ENCODE measurements around the gene C2orf76.
"Not testable (repeated sequence)": the region's sequence is repeated elsewhere in the genome, so short reads cannot be mapped to it uniquely, and the experiment has no call there.

Gene C2orf76

DNA sequence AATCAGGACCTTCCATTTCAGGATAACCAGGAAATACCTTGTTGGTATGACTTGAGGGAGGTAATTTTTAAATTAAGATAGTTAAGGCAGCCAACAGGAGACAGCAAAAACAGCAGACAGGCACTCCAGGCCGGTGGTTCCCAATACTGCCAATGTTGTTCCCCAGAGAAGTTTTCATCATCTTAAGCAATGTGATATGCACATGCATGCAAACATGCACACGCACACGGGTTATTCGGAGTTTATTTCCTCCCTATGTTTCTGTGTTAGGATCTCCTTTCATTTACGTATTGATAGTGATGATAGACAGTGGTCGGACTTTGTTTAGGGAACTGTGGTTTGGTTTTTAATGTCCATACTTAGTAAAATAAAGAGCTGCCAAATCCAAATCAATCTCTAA, 87.7 kb downstream of the C2orf76 start:
- Histone ChIP-seq H3F3A (ENCODE audit: insufficient read depth, low read length) (no peaks in the 10 kb centered on the region), H3K4me2 (ENCODE audit: low read length) (no peak overlapping the region), H3K36me3 (ENCODE audit: insufficient read depth, low read length) (no peaks in the 10 kb centered on the region), H2AFZ (ENCODE audit: low read length) (no peak overlapping the region), H3K9ac (ENCODE audit: low read length) (no peak overlapping the region), H4K20me1 (ENCODE audit: insufficient read depth, low read length) (no peaks in the 10 kb centered on the region), H3K9me2 (ENCODE audit: low read depth, low read length) (no peaks in the 10 kb centered on the region), H3K4me3 (ENCODE audit: low read depth, low read length, poor library complexity, severe bottlenecking) (no peak overlapping the region), H3K27me3 (ENCODE audit: insufficient read depth, low read length) (0 out of 2 replicates have a peak, but pooled peaks cover 3% of the 10 kb centered on the region), H3K27ac (ENCODE audit: low read depth, low read length, poor library complexity, severe bottlenecking) (no peak overlapping the region), H3K9me3 (ENCODE audit: low read length) (no peaks in the 10 kb centered on the region), H3K79me2 (ENCODE audit: insufficient read depth, low read length) (no peaks in the 10 kb centered on the region), H3K4me1 (ENCODE audit: insufficient read depth, low read length, severe bottlenecking) (no peaks in the 10 kb centered on the region)
- TF ChIP-seq, protein P1, sequence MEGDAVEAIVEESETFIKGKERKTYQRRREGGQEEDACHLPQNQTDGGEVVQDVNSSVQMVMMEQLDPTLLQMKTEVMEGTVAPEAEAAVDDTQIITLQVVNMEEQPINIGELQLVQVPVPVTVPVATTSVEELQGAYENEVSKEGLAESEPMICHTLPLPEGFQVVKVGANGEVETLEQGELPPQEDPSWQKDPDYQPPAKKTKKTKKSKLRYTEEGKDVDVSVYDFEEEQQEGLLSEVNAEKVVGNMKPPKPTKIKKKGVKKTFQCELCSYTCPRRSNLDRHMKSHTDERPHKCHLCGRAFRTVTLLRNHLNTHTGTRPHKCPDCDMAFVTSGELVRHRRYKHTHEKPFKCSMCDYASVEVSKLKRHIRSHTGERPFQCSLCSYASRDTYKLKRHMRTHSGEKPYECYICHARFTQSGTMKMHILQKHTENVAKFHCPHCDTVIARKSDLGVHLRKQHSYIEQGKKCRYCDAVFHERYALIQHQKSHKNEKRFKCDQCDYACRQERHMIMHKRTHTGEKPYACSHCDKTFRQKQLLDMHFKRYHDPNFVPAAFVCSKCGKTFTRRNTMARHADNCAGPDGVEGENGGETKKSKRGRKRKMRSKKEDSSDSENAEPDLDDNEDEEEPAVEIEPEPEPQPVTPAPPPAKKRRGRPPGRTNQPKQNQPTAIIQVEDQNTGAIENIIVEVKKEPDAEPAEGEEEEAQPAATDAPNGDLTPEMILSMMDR (IDR thresholded peaks at IDR 0.05; ENCODE audit: low read length), result no peak
- no peak for TF ChIP-seq EZH2 (IDR thresholded peaks at IDR 0.05; ENCODE audit: borderline replicate concordance, low read length)

DNA sequence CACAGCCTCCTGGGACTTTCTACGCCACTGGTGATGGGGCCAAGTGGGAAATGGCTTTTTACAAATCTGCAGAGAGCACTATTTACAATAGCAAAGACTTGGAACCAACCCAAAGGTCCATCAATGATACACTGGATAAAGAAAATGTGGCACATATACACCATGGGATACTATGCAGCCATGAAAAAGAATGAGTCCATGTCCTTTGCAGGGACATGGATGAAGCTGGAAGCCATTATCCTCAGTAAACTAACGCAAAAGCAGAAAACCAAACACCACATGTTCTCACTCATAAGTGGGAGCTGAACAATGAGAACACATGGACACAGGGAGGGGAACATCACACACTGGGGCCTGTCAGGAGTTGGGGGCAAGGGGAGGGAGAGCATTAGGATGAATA, 88.2 kb downstream of the C2orf76 start:
- not testable (repeated sequence) for H2AFZ ChIP-seq (ENCODE audit: low read length); H3K9me3 ChIP-seq (ENCODE audit: low read length); H3K79me2 ChIP-seq (ENCODE audit: insufficient read depth, low read length); H3F3A ChIP-seq (ENCODE audit: insufficient read depth, low read length); H3K27me3 ChIP-seq (ENCODE audit: insufficient read depth, low read length); H3K9me2 ChIP-seq (ENCODE audit: low read depth, low read length); H3K27ac ChIP-seq (ENCODE audit: low read depth, low read length, poor library complexity, severe bottlenecking); H3K4me1 ChIP-seq (ENCODE audit: insufficient read depth, low read length, severe bottlenecking); H4K20me1 ChIP-seq (ENCODE audit: insufficient read depth, low read length); H3K36me3 ChIP-seq (ENCODE audit: insufficient read depth, low read length); H3K4me3 ChIP-seq (ENCODE audit: low read depth, low read length, poor library complexity, severe bottlenecking); H3K9ac ChIP-seq (ENCODE audit: low read length); H3K4me2 ChIP-seq (ENCODE audit: low read length)

DNA sequence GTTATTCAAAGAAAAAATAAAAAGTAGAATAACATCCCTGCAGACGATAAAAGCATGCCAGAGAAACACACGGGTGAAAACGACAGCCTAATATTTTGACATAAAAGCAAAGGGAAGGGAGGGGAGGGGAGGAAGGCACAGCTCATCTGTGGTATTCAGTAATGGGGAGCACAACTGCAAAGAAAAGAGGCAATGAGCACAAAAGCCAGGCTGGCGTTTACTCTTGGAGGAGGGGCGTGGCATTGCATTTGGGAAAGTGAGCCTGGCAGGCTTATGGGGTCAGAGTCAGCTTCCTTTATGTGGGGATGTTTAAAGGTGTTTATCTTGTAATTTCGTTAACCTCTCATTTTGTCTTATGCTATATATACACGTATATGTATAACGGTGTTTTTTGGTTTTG, 89.8 kb downstream of the C2orf76 start:
- Histone ChIP-seq H3K9me3 (ENCODE audit: low read length) (no peaks in the 10 kb centered on the region), H3K9ac (ENCODE audit: low read length) (no peak overlapping the region)
- no peak for TF ChIP-seq EZH2 (IDR thresholded peaks at IDR 0.05; ENCODE audit: borderline replicate concordance, low read length)
- TF ChIP-seq, protein P1 (IDR thresholded peaks at IDR 0.05; ENCODE audit: low read length), result no peak

DNA sequence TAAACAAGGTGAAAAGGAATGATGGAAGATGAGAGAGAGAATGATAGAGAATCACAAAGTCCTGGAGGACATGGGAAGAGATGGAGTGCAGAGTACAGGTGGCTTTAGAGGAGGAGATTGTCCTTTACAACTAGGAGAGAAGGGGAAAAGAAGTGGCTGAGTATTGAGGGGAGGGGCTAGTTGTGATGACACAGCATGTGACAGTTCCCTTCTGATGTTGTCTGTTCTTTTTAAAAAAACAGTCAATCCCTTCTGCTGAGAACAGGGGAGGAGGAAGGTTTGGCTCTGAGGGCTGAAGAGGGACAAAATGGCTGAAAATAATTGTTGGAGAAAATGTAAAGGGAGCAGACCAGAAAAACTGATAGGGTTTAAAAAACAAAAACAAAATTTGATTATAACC, 99.0 kb downstream of the C2orf76 start:
- H3F3A ChIP-seq (ENCODE audit: insufficient read depth, low read length), result no peaks in the 10 kb centered on the region
- H4K20me1 ChIP-seq (ENCODE audit: insufficient read depth, low read length), result no peaks in the 10 kb centered on the region
- H3K27ac ChIP-seq (ENCODE audit: low read depth, low read length, poor library complexity, severe bottlenecking), result no peak overlapping the region
- no peaks in the 10 kb centered on the region for H3K36me3 ChIP-seq (ENCODE audit: insufficient read depth, low read length)
- no peak overlapping the region for H3K4me3 ChIP-seq (ENCODE audit: low read depth, low read length, poor library complexity, severe bottlenecking)
- H3K9me3 ChIP-seq (ENCODE audit: low read length), result no peaks in the 10 kb centered on the region
- H3K9ac ChIP-seq (ENCODE audit: low read length), result no peak overlapping the region
- H2AFZ ChIP-seq (ENCODE audit: low read length), result no peak overlapping the region
- TF ChIP-seq, protein P1 (IDR thresholded peaks at IDR 0.05; ENCODE audit: low read length), result no peak
- TF ChIP-seq EZH2 (IDR thresholded peaks at IDR 0.05; ENCODE audit: borderline replicate concordance, low read length), result no peak
- no peaks in the 10 kb centered on the region for H3K79me2 ChIP-seq (ENCODE audit: insufficient read depth, low read length)
- no peaks in the 10 kb centered on the region for H3K9me2 ChIP-seq (ENCODE audit: low read depth, low read length)
- H3K4me2 ChIP-seq (ENCODE audit: low read length), result no peak overlapping the region
- H3K4me1 ChIP-seq (ENCODE audit: insufficient read depth, low read length, severe bottlenecking), result no peaks in the 10 kb centered on the region
- H3K27me3 ChIP-seq (ENCODE audit: insufficient read depth, low read length), result peaks cover 6% of the 10 kb centered on the region; the same call in 1 of the 2 replicates

More for the DNA sequence above, 89.8 kb downstream of the C2orf76 start:
- no peaks in the 10 kb centered on the region for H3K79me2 ChIP-seq (ENCODE audit: insufficient read depth, low read length)
- no peak overlapping the region for H3K4me3 ChIP-seq (ENCODE audit: low read depth, low read length, poor library complexity, severe bottlenecking)
- H3F3A ChIP-seq (ENCODE audit: insufficient read depth, low read length), result no peaks in the 10 kb centered on the region
- no peak overlapping the region for H3K27ac ChIP-seq (ENCODE audit: low read depth, low read length, poor library complexity, severe bottlenecking)
- H3K4me2 ChIP-seq (ENCODE audit: low read length), result no peak overlapping the region
- H3K27me3 ChIP-seq (ENCODE audit: insufficient read depth, low read length), result no peaks in the 10 kb centered on the region
- no peaks in the 10 kb centered on the region for H4K20me1 ChIP-seq (ENCODE audit: insufficient read depth, low read length)
- H3K9me2 ChIP-seq (ENCODE audit: low read depth, low read length), result no peaks in the 10 kb centered on the region
- H3K4me1 ChIP-seq (ENCODE audit: insufficient read depth, low read length, severe bottlenecking), result no peaks in the 10 kb centered on the region
- H2AFZ ChIP-seq (ENCODE audit: low read length), result no peak overlapping the region
- H3K36me3 ChIP-seq (ENCODE audit: insufficient read depth, low read length), result no peaks in the 10 kb centered on the region

Data from OCI-LY1 (cell line).